ENCODE results near the gene CABLES1. TPM values are rescaled to one million over a fixed set of nuclear protein-coding genes. Genes with fewer than 3 reads are reported as not detected.

CABLES1 gene
- polyA plus RNA-seq, 2 of the 4 experiments (the other 2 are of a cell fraction), result 4.5 to 8.6 TPM

DNA sequence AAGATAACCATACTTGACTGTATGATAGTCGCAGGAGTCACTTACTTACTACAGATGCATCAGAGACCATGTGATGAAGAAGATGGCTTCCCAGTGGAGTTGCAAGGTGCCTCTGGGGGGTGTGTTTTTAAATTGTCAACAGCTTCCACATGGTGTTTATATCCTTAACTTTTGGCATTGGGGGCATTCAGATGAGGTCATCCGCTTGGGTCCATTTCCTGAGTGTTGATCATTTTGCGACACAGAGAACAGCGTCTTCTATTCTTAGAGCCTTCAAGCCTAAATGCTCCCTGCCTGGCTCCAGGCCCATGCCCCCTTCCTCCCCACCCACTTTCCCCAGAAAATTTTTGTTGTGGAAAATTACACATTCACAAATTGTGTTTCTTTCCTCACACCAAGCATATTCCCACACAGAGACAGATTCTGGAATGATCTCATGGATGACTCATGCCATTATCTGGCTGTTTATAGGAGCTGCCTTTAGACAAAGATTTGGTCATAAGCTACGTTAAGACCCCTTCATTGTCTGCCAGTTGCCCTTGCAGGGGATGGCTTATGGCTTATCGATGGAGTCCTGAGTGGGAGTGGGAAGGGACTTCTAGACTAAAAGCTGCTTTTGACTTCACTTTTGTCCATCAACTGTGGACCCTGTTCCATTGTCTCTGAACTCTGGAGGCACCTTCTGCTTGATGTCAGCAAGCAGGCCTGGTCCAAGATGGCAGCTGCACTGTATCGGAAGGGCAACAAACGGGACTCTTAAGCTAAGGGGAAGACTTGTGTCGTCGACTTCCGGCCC, 91.8 kb downstream of the CABLES1 start:
- WGBS (ENCODE audit: missing lambda C conversion rate), result 90% methylated on average over 11 of the region's 11 CpGs
- H3K27ac ChIP-seq, result no peak overlapping the region
- no peak overlapping the region for H3K4me3 ChIP-seq
- no peak overlapping the region; the same call in 2 of the 3 replicates for H3K4me2 ChIP-seq
- H3K4me1 ChIP-seq, result 0 out of 3 replicates have a peak, but pooled peaks cover 4% of the 10 kb centered on the region
- POLR2A ChIA-PET, result no interaction called here
- TF ChIP-seq HOXA7 (CRISPR knock-in tag; IDR thresholded peaks at IDR 0.05), result no peak
- TF ChIP-seq FOSL2 (IDR thresholded peaks at IDR 0.05), result no peak
- peak; percentile 52; the same call in 1 of the 2 replicates for TF ChIP-seq FOSL2 (CRISPR knock-in tag; IDR thresholded peaks at IDR 0.05)
- ATAC-seq, result no peak
- DNase-seq (ENCODE audit: low read depth in 1 of 2, low spot score in 1 of 2), result no peak
- CTCF ChIA-PET, result interaction anchor here (0.6 to 0.9 kb wide), 2 partner anchors 96 to 187 kb away, joined by 3 read pairs; no protein-coding TSS in a partner anchor
- FAIRE-seq, result no peak
- no peaks in the 10 kb centered on the region for H3K9me3 ChIP-seq

DNA sequence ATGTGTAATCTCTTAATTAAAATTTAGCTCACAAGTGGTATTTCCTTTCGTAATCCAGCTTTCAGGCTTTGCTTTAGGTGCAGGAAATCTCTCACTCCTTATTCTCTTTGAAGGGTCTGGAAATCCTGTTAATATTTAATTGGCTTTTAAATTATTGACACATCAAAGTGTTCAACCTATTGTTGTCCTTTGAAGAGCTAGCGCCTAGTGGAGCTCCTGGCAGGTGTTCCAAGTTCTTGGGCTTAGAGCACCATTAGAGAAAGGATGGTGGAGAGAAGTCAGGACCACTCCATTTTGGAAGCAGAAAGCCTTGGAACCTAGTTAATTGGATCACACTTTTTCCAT, 92.4 kb downstream of the CABLES1 start:
- 81% methylated on average over 2 of the region's 2 CpGs for WGBS (ENCODE audit: missing lambda C conversion rate)
- Histone ChIP-seq H3K27ac (no peak overlapping the region), H3K4me1 (0 out of 3 replicates have a peak, but pooled peaks cover 4% of the 10 kb centered on the region), H3K4me2 (no peak overlapping the region; the same call in 2 of the 3 replicates), H3K9me3 (no peaks in the 10 kb centered on the region), H3K4me3 (no peak overlapping the region)
- DNase-seq (ENCODE audit: low read depth in 1 of 2, low spot score in 1 of 2) (no peak), FAIRE-seq (no peak), ATAC-seq (no peak)
- CTCF ChIA-PET, result interaction anchor here (0.6 to 0.9 kb wide), 2 partner anchors 96 to 268 kb away, joined by 3 read pairs; no protein-coding TSS in a partner anchor
- POLR2A ChIA-PET, result no interaction called here
- TF ChIP-seq PHF8 (IDR thresholded peaks at IDR 0.05; ENCODE audit: borderline replicate concordance, low read depth) (no peak), FOXS1 (CRISPR knock-in tag; IDR thresholded peaks at IDR 0.05) (no peak), POLR2A (IDR thresholded peaks at IDR 0.05; ENCODE audit: low read length) (no peak), RNF2 (IDR thresholded peaks at IDR 0.05; ENCODE audit: borderline replicate concordance, low read depth) (no peak)
- TF ChIP-seq, protein P1, sequence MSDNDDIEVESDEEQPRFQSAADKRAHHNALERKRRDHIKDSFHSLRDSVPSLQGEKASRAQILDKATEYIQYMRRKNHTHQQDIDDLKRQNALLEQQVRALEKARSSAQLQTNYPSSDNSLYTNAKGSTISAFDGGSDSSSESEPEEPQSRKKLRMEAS (IDR thresholded peaks at IDR 0.05), result no peak

DNA sequence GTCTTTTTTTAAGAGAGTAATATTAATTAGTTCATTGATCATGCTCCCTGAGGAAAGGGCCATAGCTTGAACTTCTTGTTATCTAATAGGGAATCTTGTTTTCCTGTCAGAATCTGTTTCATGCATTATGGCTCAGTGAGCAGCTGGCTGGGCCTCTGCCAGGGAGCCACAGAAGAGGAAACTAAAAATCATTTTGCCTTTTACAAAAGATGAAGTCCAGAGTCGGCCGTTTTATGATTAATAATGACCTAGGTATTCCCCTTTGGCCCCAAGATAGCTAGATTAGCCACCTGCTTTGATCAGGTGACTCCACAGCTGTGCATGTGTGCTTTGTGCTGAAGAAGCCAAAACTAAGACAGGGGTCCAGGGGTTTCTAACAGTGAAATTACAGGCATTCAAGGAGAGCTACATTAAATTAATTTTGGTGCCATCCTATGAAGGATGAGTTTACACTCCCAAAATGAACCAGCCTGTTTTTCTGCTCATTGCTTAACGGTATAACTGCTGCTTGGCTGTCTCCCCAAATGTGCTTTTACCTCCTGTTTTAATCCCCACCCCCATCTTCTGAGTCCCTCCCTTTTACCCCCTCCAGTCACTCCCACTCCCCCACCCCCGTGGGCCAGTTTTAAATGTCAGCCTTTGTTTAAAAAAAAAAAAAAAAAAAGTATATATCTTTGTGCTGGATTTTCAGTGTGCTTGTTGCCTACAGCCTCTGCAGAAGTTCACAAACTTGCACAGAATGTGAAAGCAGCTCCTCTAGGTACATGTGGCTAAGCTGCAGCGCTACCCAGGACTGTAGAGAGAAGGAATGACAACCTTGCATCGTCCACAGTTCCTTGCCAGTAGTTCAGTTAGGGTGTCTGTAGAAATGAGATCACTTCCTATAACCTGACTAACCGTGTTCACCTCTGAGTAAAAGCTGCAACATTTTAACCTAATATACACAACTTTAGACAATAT, 93.1 kb downstream of the CABLES1 start:
- Histone ChIP-seq H3K4me1 (0 out of 3 replicates have a peak, but pooled peaks cover 4% of the 10 kb centered on the region), H3K9me3 (no peaks in the 10 kb centered on the region), H3K4me2 (no peak overlapping the region), H3K4me3 (no peak overlapping the region), H3K27ac (no peak overlapping the region)
- CTCF ChIA-PET, result interaction anchor here (0.6 to 0.9 kb wide), 3 partner anchors 97 to 269 kb away, joined by 3 read pairs; no protein-coding TSS in a partner anchor
- FAIRE-seq (no peak), DNase-seq (ENCODE audit: low read depth in 1 of 2, low spot score in 1 of 2) (no peak), ATAC-seq (no peak)
- POLR2A ChIA-PET, result no interaction called here
- 59% methylated on average over 7 of the region's 7 CpGs for WGBS (ENCODE audit: missing lambda C conversion rate)
- TF ChIP-seq, protein P2, sequence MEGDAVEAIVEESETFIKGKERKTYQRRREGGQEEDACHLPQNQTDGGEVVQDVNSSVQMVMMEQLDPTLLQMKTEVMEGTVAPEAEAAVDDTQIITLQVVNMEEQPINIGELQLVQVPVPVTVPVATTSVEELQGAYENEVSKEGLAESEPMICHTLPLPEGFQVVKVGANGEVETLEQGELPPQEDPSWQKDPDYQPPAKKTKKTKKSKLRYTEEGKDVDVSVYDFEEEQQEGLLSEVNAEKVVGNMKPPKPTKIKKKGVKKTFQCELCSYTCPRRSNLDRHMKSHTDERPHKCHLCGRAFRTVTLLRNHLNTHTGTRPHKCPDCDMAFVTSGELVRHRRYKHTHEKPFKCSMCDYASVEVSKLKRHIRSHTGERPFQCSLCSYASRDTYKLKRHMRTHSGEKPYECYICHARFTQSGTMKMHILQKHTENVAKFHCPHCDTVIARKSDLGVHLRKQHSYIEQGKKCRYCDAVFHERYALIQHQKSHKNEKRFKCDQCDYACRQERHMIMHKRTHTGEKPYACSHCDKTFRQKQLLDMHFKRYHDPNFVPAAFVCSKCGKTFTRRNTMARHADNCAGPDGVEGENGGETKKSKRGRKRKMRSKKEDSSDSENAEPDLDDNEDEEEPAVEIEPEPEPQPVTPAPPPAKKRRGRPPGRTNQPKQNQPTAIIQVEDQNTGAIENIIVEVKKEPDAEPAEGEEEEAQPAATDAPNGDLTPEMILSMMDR (IDR thresholded peaks at IDR 0.05), result no peak
- TF ChIP-seq EHF (CRISPR knock-in tag; IDR thresholded peaks at IDR 0.05) (no peak), CBX8 (IDR thresholded peaks at IDR 0.05) (no peak), SMC3 (IDR thresholded peaks at IDR 0.05) (no peak), JUNB (IDR thresholded peaks at IDR 0.05) (no peak), ZFP36 (IDR thresholded peaks at IDR 0.05; ENCODE audit: borderline replicate concordance, partially characterized antibody) (no peak)
- TF ChIP-seq, protein P3, sequence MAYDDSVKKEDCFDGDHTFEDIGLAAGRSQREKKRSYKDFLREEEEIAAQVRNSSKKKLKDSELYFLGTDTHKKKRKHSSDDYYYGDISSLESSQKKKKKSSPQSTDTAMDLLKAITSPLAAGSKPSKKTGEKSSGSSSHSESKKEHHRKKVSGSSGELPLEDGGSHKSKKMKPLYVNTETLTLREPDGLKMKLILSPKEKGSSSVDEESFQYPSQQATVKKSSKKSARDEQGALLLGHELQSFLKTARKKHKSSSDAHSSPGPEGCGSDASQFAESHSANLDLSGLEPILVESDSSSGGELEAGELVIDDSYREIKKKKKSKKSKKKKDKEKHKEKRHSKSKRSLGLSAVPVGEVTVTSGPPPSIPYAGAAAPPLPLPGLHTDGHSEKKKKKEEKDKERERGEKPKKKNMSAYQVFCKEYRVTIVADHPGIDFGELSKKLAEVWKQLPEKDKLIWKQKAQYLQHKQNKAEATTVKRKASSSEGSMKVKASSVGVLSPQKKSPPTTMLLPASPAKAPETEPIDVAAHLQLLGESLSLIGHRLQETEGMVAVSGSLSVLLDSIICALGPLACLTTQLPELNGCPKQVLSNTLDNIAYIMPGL (CRISPR knock-in tag; IDR thresholded peaks at IDR 0.05; ENCODE audit: borderline replicate concordance), result no peak
- TF ChIP-seq, protein P4, sequence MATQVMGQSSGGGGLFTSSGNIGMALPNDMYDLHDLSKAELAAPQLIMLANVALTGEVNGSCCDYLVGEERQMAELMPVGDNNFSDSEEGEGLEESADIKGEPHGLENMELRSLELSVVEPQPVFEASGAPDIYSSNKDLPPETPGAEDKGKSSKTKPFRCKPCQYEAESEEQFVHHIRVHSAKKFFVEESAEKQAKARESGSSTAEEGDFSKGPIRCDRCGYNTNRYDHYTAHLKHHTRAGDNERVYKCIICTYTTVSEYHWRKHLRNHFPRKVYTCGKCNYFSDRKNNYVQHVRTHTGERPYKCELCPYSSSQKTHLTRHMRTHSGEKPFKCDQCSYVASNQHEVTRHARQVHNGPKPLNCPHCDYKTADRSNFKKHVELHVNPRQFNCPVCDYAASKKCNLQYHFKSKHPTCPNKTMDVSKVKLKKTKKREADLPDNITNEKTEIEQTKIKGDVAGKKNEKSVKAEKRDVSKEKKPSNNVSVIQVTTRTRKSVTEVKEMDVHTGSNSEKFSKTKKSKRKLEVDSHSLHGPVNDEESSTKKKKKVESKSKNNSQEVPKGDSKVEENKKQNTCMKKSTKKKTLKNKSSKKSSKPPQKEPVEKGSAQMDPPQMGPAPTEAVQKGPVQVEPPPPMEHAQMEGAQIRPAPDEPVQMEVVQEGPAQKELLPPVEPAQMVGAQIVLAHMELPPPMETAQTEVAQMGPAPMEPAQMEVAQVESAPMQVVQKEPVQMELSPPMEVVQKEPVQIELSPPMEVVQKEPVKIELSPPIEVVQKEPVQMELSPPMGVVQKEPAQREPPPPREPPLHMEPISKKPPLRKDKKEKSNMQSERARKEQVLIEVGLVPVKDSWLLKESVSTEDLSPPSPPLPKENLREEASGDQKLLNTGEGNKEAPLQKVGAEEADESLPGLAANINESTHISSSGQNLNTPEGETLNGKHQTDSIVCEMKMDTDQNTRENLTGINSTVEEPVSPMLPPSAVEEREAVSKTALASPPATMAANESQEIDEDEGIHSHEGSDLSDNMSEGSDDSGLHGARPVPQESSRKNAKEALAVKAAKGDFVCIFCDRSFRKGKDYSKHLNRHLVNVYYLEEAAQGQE (IDR thresholded peaks at IDR 0.05), result no peak
- TF ChIP-seq, protein P1 (IDR thresholded peaks at IDR 0.05), result no peak
- TF ChIP-seq, protein P5, sequence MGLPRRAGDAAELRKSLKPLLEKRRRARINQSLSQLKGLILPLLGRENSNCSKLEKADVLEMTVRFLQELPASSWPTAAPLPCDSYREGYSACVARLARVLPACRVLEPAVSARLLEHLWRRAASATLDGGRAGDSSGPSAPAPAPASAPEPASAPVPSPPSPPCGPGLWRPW (IDR thresholded peaks at IDR 0.05), result no peak
- TF ChIP-seq, protein P6, sequence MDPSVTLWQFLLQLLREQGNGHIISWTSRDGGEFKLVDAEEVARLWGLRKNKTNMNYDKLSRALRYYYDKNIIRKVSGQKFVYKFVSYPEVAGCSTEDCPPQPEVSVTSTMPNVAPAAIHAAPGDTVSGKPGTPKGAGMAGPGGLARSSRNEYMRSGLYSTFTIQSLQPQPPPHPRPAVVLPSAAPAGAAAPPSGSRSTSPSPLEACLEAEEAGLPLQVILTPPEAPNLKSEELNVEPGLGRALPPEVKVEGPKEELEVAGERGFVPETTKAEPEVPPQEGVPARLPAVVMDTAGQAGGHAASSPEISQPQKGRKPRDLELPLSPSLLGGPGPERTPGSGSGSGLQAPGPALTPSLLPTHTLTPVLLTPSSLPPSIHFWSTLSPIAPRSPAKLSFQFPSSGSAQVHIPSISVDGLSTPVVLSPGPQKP (IDR thresholded peaks at IDR 0.05; ENCODE audit: low read depth, low read length), result no peak
- TF ChIP-seq, protein P7, sequence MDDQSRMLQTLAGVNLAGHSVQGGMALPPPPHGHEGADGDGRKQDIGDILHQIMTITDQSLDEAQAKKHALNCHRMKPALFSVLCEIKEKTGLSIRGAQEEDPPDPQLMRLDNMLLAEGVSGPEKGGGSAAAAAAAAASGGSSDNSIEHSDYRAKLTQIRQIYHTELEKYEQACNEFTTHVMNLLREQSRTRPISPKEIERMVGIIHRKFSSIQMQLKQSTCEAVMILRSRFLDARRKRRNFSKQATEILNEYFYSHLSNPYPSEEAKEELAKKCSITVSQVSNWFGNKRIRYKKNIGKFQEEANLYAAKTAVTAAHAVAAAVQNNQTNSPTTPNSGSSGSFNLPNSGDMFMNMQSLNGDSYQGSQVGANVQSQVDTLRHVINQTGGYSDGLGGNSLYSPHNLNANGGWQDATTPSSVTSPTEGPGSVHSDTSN (IDR thresholded peaks at IDR 0.05), result no peak
